HepG2 (cell line): ENCODE results near the gene SWSAP1. TPM values are rescaled to one million over a fixed set of nuclear protein-coding genes. Genes with fewer than 3 reads are reported as not detected.
A peak's percentile ranks its signal among the peaks of the same experiment; 100 is the strongest.

Experiments used
- ATAD3A ChIP-seq: sonication (generic); formaldehyde crosslinking; IDR thresholded peaks from 2 replicates; pipeline ENCODE4 v1.4.0; 2020; ENCODE audit warnings: missing genetic modification reagents
- BCL3 ChIP-seq: sonication (generic); formaldehyde crosslinking; IDR thresholded peaks from 2 replicates; pipeline ENCODE4 v1.5.1; 2020; ENCODE audit warnings: mild to moderate bottlenecking, missing genetic modification reagents, moderate library complexity
- CC2D1A ChIP-seq: sonication (generic); formaldehyde crosslinking; IDR thresholded peaks from 2 replicates; pipeline ENCODE4 v1.8.1; 2023; ENCODE audit warnings: mild to moderate bottlenecking, missing genetic modification reagents
- HNF1A ChIP-seq, 2 experiments: sonication (generic) in 1 of 2; formaldehyde crosslinking in 1 of 2; IDR thresholded peaks; 2 replicates each; pipeline versions ENCODE4 v1.4.0 to v1.6.1; 2016 to 2020; ENCODE audit warnings: borderline replicate concordance in 1 of 2, low read depth in 1 of 2, mild to moderate bottlenecking in 1 of 2, missing genetic modification reagents in 1 of 2
- MBD4 ChIP-seq: IDR thresholded peaks from 2 replicates; pipeline ENCODE4 v1.6.1; 2012; ENCODE audit warnings: low read length, inconsistent platforms, borderline replicate concordance
- NFYC ChIP-seq: IDR thresholded peaks from 2 replicates; pipeline ENCODE4 v1.6.1; 2016; ENCODE audit warnings: missing genetic modification reagents, missing compliant biosample characterization
- SP1 ChIP-seq, 2 experiments: fragments of 450-650 bp in 1 of 2; sonication (generic) in 1 of 2; formaldehyde crosslinking in 1 of 2; IDR thresholded peaks; 2 replicates each; pipeline versions ENCODE4 v1.4.0 to v1.6.1; 2016 to 2020; ENCODE audit warnings: missing genetic modification reagents in 1 of 2
- TRIM24 ChIP-seq: sonication (generic); formaldehyde crosslinking; IDR thresholded peaks from 2 replicates; pipeline ENCODE4 v1.8.0; 2022; ENCODE audit warnings: mild to moderate bottlenecking, missing genetic modification reagents
- ZNF441 ChIP-seq: sonication (generic); formaldehyde crosslinking; IDR thresholded peaks from 2 replicates; pipeline ENCODE4 v1.7.0; 2021; ENCODE audit warnings: missing genetic modification reagents, borderline replicate concordance
- ZNF451 ChIP-seq: sonication (generic); formaldehyde crosslinking; IDR thresholded peaks from 2 replicates; pipeline ENCODE4 v1.5.0; 2020; ENCODE audit warnings: mild to moderate bottlenecking, missing genetic modification reagents
- ZNF563 ChIP-seq: sonication (generic); formaldehyde crosslinking; IDR thresholded peaks from 2 replicates; pipeline ENCODE4 v1.8.0; 2022; ENCODE audit warnings: mild to moderate bottlenecking, moderate library complexity, missing genetic modification reagents
- ZNF780A ChIP-seq: sonication (generic); formaldehyde crosslinking; IDR thresholded peaks from 2 replicates; pipeline ENCODE4 v1.8.0; 2022; ENCODE audit warnings: mild to moderate bottlenecking, missing genetic modification reagents, moderate library complexity
- ZNF839 ChIP-seq: sonication (generic); formaldehyde crosslinking; IDR thresholded peaks from 2 replicates; pipeline ENCODE4 v1.4.0; 2020; ENCODE audit warnings: missing genetic modification reagents, mild to moderate bottlenecking, borderline replicate concordance
- ZSCAN9 ChIP-seq: IDR thresholded peaks from 2 replicates; pipeline ENCODE4 v1.6.1; 2016; ENCODE audit warnings: borderline replicate concordance
- polyA plus RNA-seq, 8 experiments: library from polyadenylated mRNA; depleted of rRNA in 3 of 8; stranded (reverse) in 7 of 8; unstranded in 1 of 8; fragments of >200 nt; fragmentation: Illumina TruSeq in 4 of 8; extraction: Trizol in 4 of 8; gene quantifications; 2 replicates each; pipeline versions ENCODE4 v1.2.1 to v1.2.3, GENCODE V29; 2011 to 2016; ENCODE audit warnings: low read depth in 4 of 8, missing spikeins in 1 of 8, mixed read lengths in 1 of 8; ENCODE audit not compliant: insufficient read depth in 1 of 8
- total RNA-seq, 5 experiments: library from RNA; depleted of rRNA; stranded (reverse); fragments of >200 nt; fragmentation: Illumina TruSeq; extraction: Trizol; gene quantifications; 2 replicates each; pipeline ENCODE4 v1.2.3, GENCODE V29; 2016; ENCODE audit warnings: low read depth in 1 of 5
- TF ChIP-seq, protein P1 (sequence below): sonication (generic); formaldehyde crosslinking; IDR thresholded peaks from 2 replicates; pipeline ENCODE4 v1.4.0; 2020; ENCODE audit warnings: mild to moderate bottlenecking, low read depth, missing genetic modification reagents
- TF ChIP-seq, protein P2 (sequence below): sonication (generic); formaldehyde crosslinking; IDR thresholded peaks from 2 replicates; pipeline ENCODE4 v1.4.0; 2020; ENCODE audit warnings: mild to moderate bottlenecking, missing genetic modification reagents
- TF ChIP-seq, protein P3 (sequence below): sonication (generic); formaldehyde crosslinking; IDR thresholded peaks from 2 replicates; pipeline ENCODE4 v1.4.0; 2020; ENCODE audit warnings: missing genetic modification reagents

Gene SWSAP1
- total and polyA plus RNA-seq, 2 of the 13 experiments (the other 11 are each of a cell fraction or from before 2014, with no cell fraction given): 2.7 to 3.3 TPM

GRCh38 chr19:11374433-11375142 lies at the start of gene SWSAP1 (continued):
- TF ChIP-seq BCL3 (CRISPR knock-in tag) (peak; percentile 92), ZSCAN9 (no peak; the same call in 1 of the 2 replicates), ZNF780A (no peak), CC2D1A (CRISPR knock-in tag) (no peak), ZNF839 (CRISPR knock-in tag) (no peak), ZNF441 (CRISPR knock-in tag) (peak; percentile 86; the same call in 1 of the 2 replicates), MBD4 (no peak), ZNF563 (CRISPR knock-in tag) (peak; percentile 87), TRIM24 (no peak), ATAD3A (CRISPR knock-in tag) (0 out of 2 replicates have a peak, but pooled peaks have one; percentile 29), ZNF451 (CRISPR knock-in tag) (peak; percentile 88), SP1 (IDR thresholded peaks at IDR 0.05) (no peak), SP1 (CRISPR knock-in tag; IDR thresholded peaks at IDR 0.05) (peak; percentile 62; the same call in 1 of the 2 replicates), HNF1A (IDR thresholded peaks at IDR 0.05; ENCODE audit: low read depth) (no peak), HNF1A (CRISPR knock-in tag; IDR thresholded peaks at IDR 0.05; ENCODE audit: borderline replicate concordance) (peak; percentile 40; the same call in 1 of the 2 replicates), NFYC (CRISPR knock-in tag) (peak; percentile 88)
- TF ChIP-seq, protein P1, sequence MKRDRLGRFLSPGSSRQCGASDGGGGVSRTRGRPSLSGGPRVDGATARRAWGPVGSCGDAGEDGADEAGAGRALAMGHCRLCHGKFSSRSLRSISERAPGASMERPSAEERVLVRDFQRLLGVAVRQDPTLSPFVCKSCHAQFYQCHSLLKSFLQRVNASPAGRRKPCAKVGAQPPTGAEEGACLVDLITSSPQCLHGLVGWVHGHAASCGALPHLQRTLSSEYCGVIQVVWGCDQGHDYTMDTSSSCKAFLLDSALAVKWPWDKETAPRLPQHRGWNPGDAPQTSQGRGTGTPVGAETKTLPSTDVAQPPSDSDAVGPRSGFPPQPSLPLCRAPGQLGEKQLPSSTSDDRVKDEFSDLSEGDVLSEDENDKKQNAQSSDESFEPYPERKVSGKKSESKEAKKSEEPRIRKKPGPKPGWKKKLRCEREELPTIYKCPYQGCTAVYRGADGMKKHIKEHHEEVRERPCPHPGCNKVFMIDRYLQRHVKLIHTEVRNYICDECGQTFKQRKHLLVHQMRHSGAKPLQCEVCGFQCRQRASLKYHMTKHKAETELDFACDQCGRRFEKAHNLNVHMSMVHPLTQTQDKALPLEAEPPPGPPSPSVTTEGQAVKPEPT (CRISPR knock-in tag): peak; percentile 55; the same call in 1 of the 2 replicates
- TF ChIP-seq, protein P2, sequence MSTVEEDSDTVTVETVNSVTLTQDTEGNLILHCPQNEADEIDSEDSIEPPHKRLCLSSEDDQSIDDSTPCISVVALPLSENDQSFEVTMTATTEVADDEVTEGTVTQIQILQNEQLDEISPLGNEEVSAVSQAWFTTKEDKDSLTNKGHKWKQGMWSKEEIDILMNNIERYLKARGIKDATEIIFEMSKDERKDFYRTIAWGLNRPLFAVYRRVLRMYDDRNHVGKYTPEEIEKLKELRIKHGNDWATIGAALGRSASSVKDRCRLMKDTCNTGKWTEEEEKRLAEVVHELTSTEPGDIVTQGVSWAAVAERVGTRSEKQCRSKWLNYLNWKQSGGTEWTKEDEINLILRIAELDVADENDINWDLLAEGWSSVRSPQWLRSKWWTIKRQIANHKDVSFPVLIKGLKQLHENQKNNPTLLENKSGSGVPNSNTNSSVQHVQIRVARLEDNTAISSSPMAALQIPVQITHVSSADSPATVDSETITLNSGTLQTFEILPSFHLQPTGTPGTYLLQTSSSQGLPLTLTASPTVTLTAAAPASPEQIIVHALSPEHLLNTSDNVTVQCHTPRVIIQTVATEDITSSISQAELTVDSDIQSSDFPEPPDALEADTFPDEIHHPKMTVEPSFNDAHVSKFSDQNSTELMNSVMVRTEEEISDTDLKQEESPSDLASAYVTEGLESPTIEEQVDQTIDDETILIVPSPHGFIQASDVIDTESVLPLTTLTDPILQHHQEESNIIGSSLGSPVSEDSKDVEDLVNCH (CRISPR knock-in tag): no peak
- TF ChIP-seq, protein P3, sequence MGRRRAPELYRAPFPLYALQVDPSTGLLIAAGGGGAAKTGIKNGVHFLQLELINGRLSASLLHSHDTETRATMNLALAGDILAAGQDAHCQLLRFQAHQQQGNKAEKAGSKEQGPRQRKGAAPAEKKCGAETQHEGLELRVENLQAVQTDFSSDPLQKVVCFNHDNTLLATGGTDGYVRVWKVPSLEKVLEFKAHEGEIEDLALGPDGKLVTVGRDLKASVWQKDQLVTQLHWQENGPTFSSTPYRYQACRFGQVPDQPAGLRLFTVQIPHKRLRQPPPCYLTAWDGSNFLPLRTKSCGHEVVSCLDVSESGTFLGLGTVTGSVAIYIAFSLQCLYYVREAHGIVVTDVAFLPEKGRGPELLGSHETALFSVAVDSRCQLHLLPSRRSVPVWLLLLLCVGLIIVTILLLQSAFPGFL: no peak
